K562 (cell line): ENCODE data around the gene LILRB3. TPM values are rescaled to one million over a fixed set of nuclear protein-coding genes. Genes with fewer than 3 reads are reported as not detected.

Experiments used
- AFF4 ChIP-seq: sonication (generic); formaldehyde crosslinking; IDR thresholded peaks from 2 replicates; pipeline ENCODE4 v1.8.0; 2023; ENCODE audit warnings: mild to moderate bottlenecking, missing genetic modification reagents
- BHLHE40 ChIP-seq: IDR thresholded peaks from 2 replicates; pipeline ENCODE4 v1.6.1; 2011; ENCODE audit warnings: low read length, improper control_type of control experiment
- COPS2 ChIP-seq: fragments of 450-650 bp; conservative IDR thresholded peaks from 2 replicates; pipeline ENCODE4 v1.6.1; 2016; ENCODE audit warnings: mild to moderate bottlenecking, moderate library complexity
- FIP1L1 ChIP-seq: fragments of 200-400 bp; formaldehyde crosslinking; IDR thresholded peaks from 2 replicates; pipeline ENCODE4 v1.6.1; 2018; ENCODE audit warnings: mild to moderate bottlenecking, low read depth, low read length; ENCODE audit not compliant: poor library complexity, severe bottlenecking
- GMEB1 ChIP-seq: fragments of 250-450 bp; sonication (Bioruptor Pico); IDR thresholded peaks from 2 replicates; pipeline ENCODE4 v1.4.0; 2020; ENCODE audit warnings: mild to moderate bottlenecking
- HLTF ChIP-seq: fragments of 450-650 bp; IDR thresholded peaks from 2 replicates; pipeline ENCODE4 v1.6.1; 2016
- HOXB6 ChIP-seq: fragments of 250-450 bp; sonication (Bioruptor Pico); IDR thresholded peaks from 2 replicates; pipeline ENCODE4 v1.5.1; 2022; ENCODE audit warnings: mild to moderate bottlenecking, borderline replicate concordance
- JUN ChIP-seq, 2 experiments: sonication (generic) in 1 of 2; formaldehyde crosslinking in 1 of 2; IDR thresholded peaks; 2 replicates each; pipeline versions ENCODE4 v1.6.1 to v1.8.0; 2012 to 2022; ENCODE audit warnings: borderline replicate concordance in 2 of 2, mild to moderate bottlenecking in 2 of 2, improper control_type of control experiment in 1 of 2, low read depth in 1 of 2, low read length in 1 of 2, missing genetic modification reagents in 1 of 2
- MAFK ChIP-seq: IDR thresholded peaks from 2 replicates; pipeline ENCODE4 v1.6.1; 2011; ENCODE audit warnings: low read length, improper control_type of control experiment
- NFIX ChIP-seq: fragments of 250-450 bp; sonication (Bioruptor Pico); IDR thresholded peaks from 2 replicates; pipeline ENCODE4 v1.4.0; 2020; ENCODE audit warnings: low read depth, mild to moderate bottlenecking, moderate library complexity
- PCBP2 ChIP-seq: fragments of 200-400 bp; formaldehyde crosslinking; IDR thresholded peaks from 2 replicates; pipeline ENCODE4 v1.6.1; 2018; ENCODE audit warnings: low read length, low read depth, mild to moderate bottlenecking, moderate library complexity; ENCODE audit not compliant: poor library complexity, severe bottlenecking
- RBM22 ChIP-seq: fragments of 200-400 bp; formaldehyde crosslinking; IDR thresholded peaks from 2 replicates; pipeline ENCODE4 v1.6.1; 2018; ENCODE audit warnings: low read length, low read depth; ENCODE audit not compliant: poor library complexity, severe bottlenecking
- SLC30A9 ChIP-seq: fragments of 250-450 bp; sonication (Bioruptor Pico); IDR thresholded peaks from 2 replicates; pipeline ENCODE4 v1.8.0; 2022; ENCODE audit warnings: mild to moderate bottlenecking, moderate library complexity
- SMC3 ChIP-seq: conservative IDR thresholded peaks from 2 replicates; pipeline ENCODE4 v1.6.1; 2011; ENCODE audit warnings: low read depth, low read length, improper control_type of control experiment; ENCODE audit not compliant: insufficient read depth
- SNIP1 ChIP-seq: fragments of 450-650 bp; IDR thresholded peaks from 2 replicates; pipeline ENCODE4 v1.7.1; 2017; ENCODE audit warnings: low read depth, mild to moderate bottlenecking
- THRAP3 ChIP-seq: fragments of 450-650 bp; IDR thresholded peaks from 2 replicates; pipeline ENCODE4 v1.6.1; 2016; ENCODE audit warnings: mild to moderate bottlenecking, inconsistent platforms, borderline replicate concordance
- ZKSCAN1 ChIP-seq: fragments of 150-350 bp; IDR thresholded peaks from 2 replicates; pipeline ENCODE4 v1.6.1; 2016; ENCODE audit warnings: low read depth, low read length
- ZNF121 ChIP-seq: sonication (generic); formaldehyde crosslinking; conservative IDR thresholded peaks from 2 replicates; pipeline ENCODE4 v1.8.0; 2022; ENCODE audit warnings: missing genetic modification reagents
- ZNF639 ChIP-seq, 2 experiments: fragments of 200-800 bp in 1 of 2; sonication (Bioruptor generic) in 1 of 2; sonication (generic) in 1 of 2; formaldehyde crosslinking in 1 of 2; IDR thresholded peaks in 1 of 2; conservative IDR thresholded peaks in 1 of 2; 2 replicates each; pipeline versions ENCODE4 v1.5.0 to v1.6.1; 2016 to 2020; ENCODE audit warnings: missing compliant biosample characterization in 1 of 2, missing genetic modification characterization in 1 of 2, missing genetic modification reagents in 1 of 2
- ZNF780A ChIP-seq: fragments of 250-450 bp; sonication (Bioruptor Pico); IDR thresholded peaks from 2 replicates; pipeline ENCODE4 v1.5.0; 2021; ENCODE audit warnings: mild to moderate bottlenecking
- polyA plus RNA-seq, 8 experiments: library from polyadenylated mRNA; depleted of rRNA in 4 of 8; stranded (reverse) in 5 of 8; unstranded in 3 of 8; fragments of >200 nt; fragmentation: Nextera tagmentation in 2 of 8; fragmentation: Illumina TruSeq in 1 of 8; extraction: Ambion mirVana in 2 of 8; extraction: Trizol in 1 of 8; gene quantifications; 2 replicates each; pipeline versions ENCODE4 v1.2.1 to v1.2.3, GENCODE V29; 2011 to 2014; ENCODE audit warnings: inconsistent platforms in 1 of 8, missing spikeins in 1 of 8
- total RNA-seq, 7 experiments: library from RNA; depleted of rRNA in 6 of 7; stranded (reverse); fragments of >200 nt in 6 of 7; fragmentation: Illumina TruSeq in 2 of 7; extraction: Trizol in 2 of 7; gene quantifications; 2 replicates each; pipeline versions ENCODE4 v1.2.1 to v1.2.3, GENCODE V29; 2011 to 2021; ENCODE audit warnings: low replicate concordance in 1 of 7

Gene LILRB3
- total and polyA plus RNA-seq, 9 of the 15 experiments (the other 6 are each of a cell fraction or from before 2014, with no cell fraction given): 0.01 to 0.09 TPM; not detected in 7

GRCh38 chr19:54207983-54208783 lies 14.6 kb downstream of the LILRB3 start (continued):
- no peak for TF ChIP-seq RBM22
- peak; percentile 65; the same call in 1 of the 2 replicates for TF ChIP-seq HLTF
- peak; percentile 67; the same call in 1 of the 2 replicates for TF ChIP-seq THRAP3
- no peak; the same call in 1 of the 2 replicates for TF ChIP-seq HOXB6 (CRISPR knock-in tag)
- no peak for TF ChIP-seq COPS2
- no peak for TF ChIP-seq PCBP2
- TF ChIP-seq SMC3: no peak
- TF ChIP-seq AFF4 (CRISPR knock-in tag): no peak
- peak; percentile 15; the same call in 1 of the 2 replicates for TF ChIP-seq ZKSCAN1
- TF ChIP-seq GMEB1 (CRISPR knock-in tag): no peak
- TF ChIP-seq SNIP1: no peak
- TF ChIP-seq ZNF121: no peak
- peak in 1 of 2 experiments; percentile 83; a peak in 2 of 4 replicates for TF ChIP-seq ZNF639 (CRISPR knock-in tag; conservative IDR thresholded peaks at IDR 0.05 in 1 of 2, IDR thresholded peaks at IDR 0.05 in 1 of 2)
- TF ChIP-seq NFIX (CRISPR knock-in tag): no peak; the same call in 1 of the 2 replicates
- TF ChIP-seq MAFK: no peak; the same call in 1 of the 2 replicates
- no peak for TF ChIP-seq FIP1L1
- no peak; the same call in 1 of the 2 replicates for TF ChIP-seq ZNF780A
- TF ChIP-seq BHLHE40: peak; percentile 82
- TF ChIP-seq JUN (IDR thresholded peaks at IDR 0.05; ENCODE audit: borderline replicate concordance, low read depth, low read length): peak; percentile 68; the same call in 1 of the 2 replicates
- TF ChIP-seq JUN (CRISPR knock-in tag; IDR thresholded peaks at IDR 0.05; ENCODE audit: borderline replicate concordance): no peak
- no peak for TF ChIP-seq SLC30A9 (CRISPR knock-in tag)
